HFF-Myc (cell line): ENCODE measurements around the gene ST3GAL2.

Source experiments
- DNase-seq: peaks from one replicate; pipeline ENCODE4 v3.0.0-alpha.2; 2011; ENCODE audit warnings: low read depth; ENCODE audit errors: extremely low read depth
- H3K4me3 ChIP-seq: replicated peaks from 2 replicates; pipeline ENCODE4 v1.5.1; 2011; ENCODE audit warnings: low read depth, mild to moderate bottlenecking, control low read depth, low read length
- CTCF ChIP-seq: IDR thresholded peaks from 2 replicates; pipeline ENCODE4 v1.5.1; 2012; ENCODE audit warnings: mild to moderate bottlenecking, low read depth, low read length, control low read depth; ENCODE audit errors: missing control alignments

The ST3GAL2 gene

GRCh38 chr16:70472786-70473433, 34.0 kb upstream of the ST3GAL2 start:
- TF ChIP-seq CTCF = no peak
- DNase-seq = no peak
- H3K4me3 ChIP-seq = no peak overlapping the region

- no peak overlapping the region for H3K4me3 ChIP-seq
- peak; percentile 26 for TF ChIP-seq CTCF
- no peak for DNase-seq
Measured at GRCh38 chr16:70470927-70471341, 32.0 kb upstream of the ST3GAL2 start.

- DNase-seq = no peak
- H3K4me3 ChIP-seq = no peak overlapping the region
- no peak for TF ChIP-seq CTCF
Measured at GRCh38 chr16:70470141-70470926, 31.4 kb upstream of the ST3GAL2 start.

GRCh38 chr16:70468776-70469525, 30.1 kb upstream of the ST3GAL2 start:
- no peak for DNase-seq
- TF ChIP-seq CTCF = no peak
- H3K4me3 ChIP-seq = no peak overlapping the region

GRCh38 chr16:70467608-70468007, 28.7 kb upstream of the ST3GAL2 start:
- no peak overlapping the region for H3K4me3 ChIP-seq
- no peak for DNase-seq
- TF ChIP-seq CTCF = no peak

- no peak for TF ChIP-seq CTCF
- DNase-seq = no peak
- no peak overlapping the region for H3K4me3 ChIP-seq
Measured at GRCh38 chr16:70467113-70467512, 28.2 kb upstream of the ST3GAL2 start.
